ENCODE data around the gene IL1RAPL1.

- TF ChIP-seq EP300 (IDR thresholded peaks at IDR 0.05) (no peak), CTCF (IDR thresholded peaks at IDR 0.05) (no peak), POLR2A (IDR thresholded peaks at IDR 0.05) (no peak)
Measured at GRCh38 chrX:29145316-29145715, 558.1 kb downstream of the IL1RAPL1 start.

Measured in tibial nerve (tissue), 4 donors.